SU-DHL-6 (cell line): Measurements from ENCODE around the gene AFF2.

Experiments used
- EZH2phosphoT487 ChIP-seq: fragments of 200-600 bp; sonication (generic), shearing (Covaris generic); conservative IDR thresholded peaks from 2 replicates; pipeline ENCODE4 v1.6.1; 2018; ENCODE audit warnings: mild to moderate bottlenecking, antibody characterized with exemption, low read length, moderate library complexity, mixed read lengths
- TF ChIP-seq, protein P1 (sequence below): fragments of 200-600 bp; sonication (generic); IDR thresholded peaks from one replicate; pipeline ENCODE4 v1.5.1; 2017; ENCODE audit warnings: antibody characterized with exemption, mild to moderate bottlenecking, low read length, moderate library complexity; ENCODE audit not compliant: insufficient read depth, poor library complexity, severe bottlenecking

DNA sequence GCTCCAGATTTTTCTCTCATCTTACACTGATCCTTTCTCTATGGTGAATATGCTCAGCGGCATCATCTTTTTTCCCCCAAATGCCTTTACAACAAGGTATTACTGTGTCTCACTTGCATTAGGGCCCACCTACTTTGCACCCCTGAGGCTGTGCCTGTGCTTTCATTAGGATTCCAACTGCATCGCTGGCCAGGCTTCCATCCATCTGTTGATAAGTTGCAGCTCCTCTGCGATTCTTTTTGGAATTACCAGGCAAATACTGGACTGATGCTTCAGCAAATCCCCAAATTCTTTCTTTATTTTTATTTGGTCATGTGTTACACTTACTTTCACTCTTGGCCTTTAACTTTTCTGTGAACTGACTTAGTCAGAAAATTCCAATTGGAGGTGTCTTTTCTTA is 77.3 kb downstream of the AFF2 start:
- TF ChIP-seq, protein P1, sequence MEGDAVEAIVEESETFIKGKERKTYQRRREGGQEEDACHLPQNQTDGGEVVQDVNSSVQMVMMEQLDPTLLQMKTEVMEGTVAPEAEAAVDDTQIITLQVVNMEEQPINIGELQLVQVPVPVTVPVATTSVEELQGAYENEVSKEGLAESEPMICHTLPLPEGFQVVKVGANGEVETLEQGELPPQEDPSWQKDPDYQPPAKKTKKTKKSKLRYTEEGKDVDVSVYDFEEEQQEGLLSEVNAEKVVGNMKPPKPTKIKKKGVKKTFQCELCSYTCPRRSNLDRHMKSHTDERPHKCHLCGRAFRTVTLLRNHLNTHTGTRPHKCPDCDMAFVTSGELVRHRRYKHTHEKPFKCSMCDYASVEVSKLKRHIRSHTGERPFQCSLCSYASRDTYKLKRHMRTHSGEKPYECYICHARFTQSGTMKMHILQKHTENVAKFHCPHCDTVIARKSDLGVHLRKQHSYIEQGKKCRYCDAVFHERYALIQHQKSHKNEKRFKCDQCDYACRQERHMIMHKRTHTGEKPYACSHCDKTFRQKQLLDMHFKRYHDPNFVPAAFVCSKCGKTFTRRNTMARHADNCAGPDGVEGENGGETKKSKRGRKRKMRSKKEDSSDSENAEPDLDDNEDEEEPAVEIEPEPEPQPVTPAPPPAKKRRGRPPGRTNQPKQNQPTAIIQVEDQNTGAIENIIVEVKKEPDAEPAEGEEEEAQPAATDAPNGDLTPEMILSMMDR = no peak
- no peak for TF ChIP-seq EZH2phosphoT487
